Tibial nerve (tissue), 4 donors: Measurements from ENCODE around the gene TMEFF2. TPM values are rescaled to one million over a fixed set of nuclear protein-coding genes. Genes with fewer than 3 reads are reported as not detected.

Source experiments
- DNase-seq, 2 donors: peaks; one replicate each; pipeline ENCODE4 v3.0.0-alpha.2; 2019; ENCODE audit warnings: low spot score in 2 of 2
- H3K27ac ChIP-seq, 4 donors: fragments of 200-600 bp; sonication (generic) in 3 of 4; one replicate each; pipeline ENCODE4 v1.5.1; 2017 to 2019; ENCODE audit warnings: mild to moderate bottlenecking in 1 of 4
- H3K27me3 ChIP-seq, 2 donors: fragments of 200-600 bp; sonication (generic) in 1 of 2; one replicate each; pipeline versions ENCODE4 v1.5.1 to v1.6.0; 2017 to 2019
- H3K36me3 ChIP-seq, 3 donors: fragments of 200-600 bp; sonication (generic); one replicate each; pipeline ENCODE4 v1.5.1; 2018 to 2019
- H3K4me1 ChIP-seq, 4 donors: fragments of 200-600 bp; sonication (generic) in 3 of 4; one replicate each; pipeline ENCODE4 v1.5.1; 2017 to 2019
- H3K4me3 ChIP-seq, 4 donors: fragments of 200-600 bp; sonication (generic) in 3 of 4; one replicate each; pipeline ENCODE4 v1.5.1; 2017 to 2019; ENCODE audit warnings: mild to moderate bottlenecking in 1 of 4, moderate library complexity in 1 of 4
- H3K9me3 ChIP-seq, 4 donors: fragments of 200-600 bp; sonication (generic) in 3 of 4; one replicate each; pipeline ENCODE4 v1.5.1; 2017 to 2019
- CTCF ChIP-seq, 5 experiments: fragments of 200-600 bp in 3 of 5; fragments of 450-650 bp in 2 of 5; sonication (generic) in 3 of 5; IDR thresholded peaks; one replicate each; pipeline ENCODE4 v1.5.1; 2016 to 2019; ENCODE audit warnings: antibody characterized with exemption in 5 of 5, mild to moderate bottlenecking in 3 of 5, moderate library complexity in 2 of 5
- EP300 ChIP-seq, 2 donors: sonication (generic); formaldehyde crosslinking; IDR thresholded peaks; one replicate each; pipeline ENCODE4 v1.6.1; 2017; ENCODE audit warnings: antibody characterized with exemption in 2 of 2, mild to moderate bottlenecking in 1 of 2
- POLR2A ChIP-seq, 2 donors: fragments of 450-650 bp; IDR thresholded peaks; one replicate each; pipeline ENCODE4 v1.6.1; 2017; ENCODE audit warnings: antibody characterized with exemption in 2 of 2, mild to moderate bottlenecking in 2 of 2, moderate library complexity in 2 of 2
- WGBS, 2 donors: methylation state at CpG; one replicate each; pipeline ENCODE4 v1.1.5; 2018; 5-methylcytosine and 5-hydroxymethylcytosine counted together
- total RNA-seq, 4 donors: library from RNA; depleted of rRNA; stranded (reverse); fragments of >200 nt; gene quantifications; one replicate each; pipeline ENCODE4 v1.1.0, GENCODE V29; 2016

Gene TMEFF2
- total RNA-seq, 4 donors from 2014 or later: not detected

GRCh38 chr2:192011196-192011595 lies 183.5 kb downstream of the TMEFF2 start:
- TF ChIP-seq CTCF (IDR thresholded peaks at IDR 0.05): no peak
- no peak for TF ChIP-seq EP300 (IDR thresholded peaks at IDR 0.05)
- TF ChIP-seq POLR2A (IDR thresholded peaks at IDR 0.05): no peak
- Histone ChIP-seq H3K27me3 (no peaks in the 10 kb centered on the region), H3K4me1 (peaks cover 0 to 3% (median 0%) of the 10 kb centered on the region in 4 donors), H3K27ac (no peak overlapping the region), H3K4me3 (no peak overlapping the region), H3K36me3 (no peaks in the 10 kb centered on the region), H3K9me3 (no peaks in the 10 kb centered on the region)
- WGBS, 2 donors: 33 to 40% methylated on average over 1 of the region's 1 CpG
- DNase-seq: no peak

GRCh38 chr2:192010073-192010472 lies 184.7 kb downstream of the TMEFF2 start:
- Histone ChIP-seq H3K9me3 (no peaks in the 10 kb centered on the region), H3K36me3 (no peaks in the 10 kb centered on the region), H3K27me3 (no peaks in the 10 kb centered on the region), H3K27ac (no peak overlapping the region), H3K4me3 (no peak overlapping the region), H3K4me1 (peaks cover 0 to 3% (median 0%) of the 10 kb centered on the region in 4 donors)
- DNase-seq: no peak
- TF ChIP-seq POLR2A (IDR thresholded peaks at IDR 0.05): no peak
- no peak for TF ChIP-seq CTCF (IDR thresholded peaks at IDR 0.05)
- TF ChIP-seq EP300 (IDR thresholded peaks at IDR 0.05): no peak
- 45 to 55% methylated on average over 5 of the region's 5 CpGs for WGBS, 2 donors

GRCh38 chr2:192007581-192008228 lies 187.0 kb downstream of the TMEFF2 start:
- H3K36me3 ChIP-seq: no peaks in the 10 kb centered on the region
- DNase-seq: no peak
- 79 to 81% methylated on average over 5 of the region's 5 CpGs for WGBS, 2 donors
- no peaks in the 10 kb centered on the region for H3K27me3 ChIP-seq
- H3K27ac ChIP-seq: no peak overlapping the region
- peaks cover 0 to 3% (median 0%) of the 10 kb centered on the region in 4 donors for H3K4me1 ChIP-seq
- H3K4me3 ChIP-seq: no peak overlapping the region
- TF ChIP-seq POLR2A (IDR thresholded peaks at IDR 0.05) (no peak), CTCF (IDR thresholded peaks at IDR 0.05) (no peak), EP300 (IDR thresholded peaks at IDR 0.05) (no peak)
- H3K9me3 ChIP-seq: no peaks in the 10 kb centered on the region

GRCh38 chr2:192005211-192005610 lies 189.5 kb downstream of the TMEFF2 start:
- Histone ChIP-seq H3K9me3 (no peaks in the 10 kb centered on the region), H3K27ac (no peak overlapping the region), H3K4me3 (no peak overlapping the region), H3K4me1 (peaks cover 0 to 3% (median 0%) of the 10 kb centered on the region in 4 donors), H3K27me3 (no peaks in the 10 kb centered on the region), H3K36me3 (no peaks in the 10 kb centered on the region)
- TF ChIP-seq CTCF (IDR thresholded peaks at IDR 0.05) (no peak), EP300 (IDR thresholded peaks at IDR 0.05) (no peak)
- WGBS, 2 donors: 78 to 87% methylated on average over 3 of the region's 3 CpGs
- DNase-seq: no peak

GRCh38 chr2:192004188-192004963 lies 190.4 kb downstream of the TMEFF2 start:
- Histone ChIP-seq H3K27ac (no peak overlapping the region), H3K9me3 (no peaks in the 10 kb centered on the region), H3K4me3 (no peak overlapping the region), H3K36me3 (no peaks in the 10 kb centered on the region), H3K27me3 (no peaks in the 10 kb centered on the region), H3K4me1 (peaks cover 0 to 3% (median 0%) of the 10 kb centered on the region in 4 donors)
- no peak for DNase-seq
- 50 to 55% methylated on average over 5 of the region's 5 CpGs for WGBS, 2 donors
- TF ChIP-seq CTCF (IDR thresholded peaks at IDR 0.05) (no peak), POLR2A (IDR thresholded peaks at IDR 0.05) (no peak), EP300 (IDR thresholded peaks at IDR 0.05) (no peak)
